HG02610 (cell line): ENCODE results near the gene TBC1D22A.

Experiments
- ATAC-seq: cut with Tn5 transposase; IDR thresholded peaks from one replicate; pipeline ENCODE4 v1.9.1; 2021; ENCODE audit warnings: mild to moderate bottlenecking, moderate library complexity; ENCODE audit not compliant: unreplicated experiment

TBC1D22A gene

DNA sequence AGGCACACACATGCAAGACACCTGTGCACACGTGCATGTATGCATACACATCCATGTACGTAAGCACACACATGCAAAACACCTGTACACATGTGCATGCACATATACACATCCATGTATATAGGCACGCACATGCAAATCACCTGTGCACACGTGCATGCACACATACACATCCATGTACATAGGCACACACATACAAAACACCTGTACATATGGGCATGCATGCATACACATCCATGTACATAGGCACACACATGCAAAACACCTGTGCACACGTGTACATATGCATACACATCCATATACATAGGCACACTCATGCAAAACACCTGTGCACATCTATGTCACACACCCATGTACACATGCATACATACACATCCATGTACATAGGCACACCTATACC lies 458.3 kb downstream of the TBC1D22A start:
- no peak for ATAC-seq

DNA sequence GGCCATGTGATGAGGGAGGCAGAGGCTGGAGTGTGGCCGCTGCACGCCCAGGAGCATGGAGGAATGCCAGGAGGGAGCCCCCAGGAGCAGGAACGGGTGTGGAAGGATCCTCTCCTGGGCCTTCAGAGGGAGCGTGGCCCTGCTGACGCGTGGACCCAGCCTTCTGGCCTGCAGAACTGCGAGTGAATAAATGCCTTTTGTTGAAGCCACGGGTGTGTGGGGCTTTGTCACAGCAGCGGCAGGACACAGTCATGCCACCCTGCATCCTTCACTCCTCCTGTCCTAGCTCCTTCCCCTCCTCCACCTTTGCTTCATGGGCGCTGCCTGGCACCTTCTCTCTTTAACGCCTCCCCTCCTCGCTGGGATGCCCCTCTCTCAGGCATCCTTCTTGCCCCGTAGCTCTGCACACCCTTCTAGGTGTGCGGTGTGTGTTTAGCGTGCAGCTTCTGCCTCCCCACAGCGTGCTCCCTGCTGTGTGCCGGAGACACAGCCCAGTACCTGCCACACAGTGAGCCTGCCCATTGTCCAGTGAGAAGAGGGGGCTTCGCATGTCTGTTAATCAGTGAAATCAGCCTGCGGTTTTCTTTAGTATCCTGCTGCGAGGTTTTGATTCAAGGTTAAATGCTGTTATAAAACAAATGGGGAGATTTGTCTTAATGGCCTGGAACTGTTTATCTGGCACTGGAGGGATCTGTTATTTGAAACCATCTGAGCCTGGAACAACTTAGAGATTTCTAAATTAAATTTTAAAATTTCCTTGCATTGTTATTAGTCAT lies 459.6 kb downstream of the TBC1D22A start:
- ATAC-seq: no peak
